T47D (cell line): ENCODE results near the gene C12orf54.
"Not testable (repeated sequence)": the region's sequence is repeated elsewhere in the genome, so short reads cannot be mapped to it uniquely, and the experiment has no call there.

Source experiments
- DNase-seq, 2 experiments: peaks; one replicate each; pipeline versions ENCODE4 v3.0.0 to v3.0.0-alpha.2; 2011 to 2012; ENCODE audit warnings: low read depth in 1 of 2, low spot score in 1 of 2
- JUND ChIP-seq: IDR thresholded peaks from 2 replicates; pipeline ENCODE4 v1.6.1; 2012; ENCODE audit warnings: low read depth
- in situ Hi-C: cut with HindIII; loops from 2 replicates; pipeline ENCODE4 v1.10.0; 2016; ENCODE audit warnings: low sequenced_read_pairs, low pct_unique_long_range_greater_than_20kb

The C12orf54 gene

GRCh38 chr12:48482198-48482597 is at the start of gene C12orf54:
Gene C12orf54, plus strand, starts transcription at chr12:48482498. Its CDS starts 799 bp downstream, at chr12:48483297.
- DNase-seq = no peak
- in situ Hi-C loops = no loop called here
- no peak for TF ChIP-seq JUND

GRCh38 chr12:48434016-48434415 is 48.3 kb upstream of the C12orf54 start:
- DNase-seq, in situ Hi-C loops: not testable (repeated sequence)

- DNase-seq = no peak
- in situ Hi-C loops = no loop called here
- no peak for TF ChIP-seq JUND
Measured at GRCh38 chr12:48441069-48441468, 41.2 kb upstream of the C12orf54 start.

DNA sequence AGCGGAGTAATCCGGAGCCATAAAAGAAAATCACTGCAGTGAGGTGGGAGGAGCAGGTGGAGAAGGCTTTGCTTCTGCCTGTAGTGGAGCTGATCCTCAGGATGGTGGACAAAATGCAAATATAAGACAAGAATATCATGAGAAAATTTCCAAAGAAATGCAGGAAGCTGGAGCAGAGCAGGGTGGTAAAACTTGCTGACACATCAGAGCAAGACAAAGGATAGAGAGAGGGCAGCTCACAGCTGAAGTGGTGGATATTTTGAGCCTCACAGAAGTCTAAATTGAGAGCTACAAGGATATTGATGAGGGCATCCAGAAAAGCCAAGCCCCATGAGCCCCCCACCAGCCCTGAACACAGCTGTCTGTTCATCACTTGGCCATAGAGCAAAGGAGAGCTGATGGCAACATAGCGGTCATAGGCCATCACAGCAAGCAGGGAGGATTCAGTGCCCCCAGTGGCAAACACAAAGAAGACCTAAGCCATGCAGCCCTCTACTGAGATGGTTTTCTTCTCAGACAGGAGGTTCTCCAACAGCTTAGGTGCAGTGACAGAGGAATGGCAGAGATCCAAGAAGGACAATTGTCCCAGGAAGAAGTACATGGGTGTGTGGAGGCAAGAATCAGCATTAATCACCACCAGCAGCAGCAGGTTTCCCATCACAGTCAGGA is 40.0 kb upstream of the C12orf54 start:
- no peak for TF ChIP-seq JUND
- no peak for DNase-seq
- in situ Hi-C loops = no loop called here

DNA sequence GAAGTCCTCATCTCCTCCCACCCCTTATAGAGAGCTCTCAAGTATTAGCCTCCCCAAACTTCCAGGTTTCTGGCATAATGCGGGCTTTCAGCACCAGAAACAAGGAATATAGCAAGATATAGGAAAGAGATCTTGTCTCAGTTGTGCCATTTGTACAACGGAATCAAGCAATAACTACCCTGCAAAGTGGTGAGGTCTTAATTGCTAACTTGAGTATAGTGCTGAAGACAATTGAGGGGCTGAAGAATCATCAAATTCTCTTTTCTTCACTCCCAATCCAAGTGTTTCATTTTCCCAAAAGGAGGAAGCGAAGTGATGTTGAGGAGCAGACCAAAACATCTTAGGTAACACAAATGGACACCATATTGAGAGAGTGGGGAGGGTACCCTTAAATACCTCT is 36.8 kb upstream of the C12orf54 start:
- DNase-seq = no peak
- TF ChIP-seq JUND = no peak
- in situ Hi-C loops = no loop called here

GRCh38 chr12:48446161-48446776 is 36.0 kb upstream of the C12orf54 start:
- TF ChIP-seq JUND = no peak
- DNase-seq = no peak
- in situ Hi-C loops = no loop called here

DNA sequence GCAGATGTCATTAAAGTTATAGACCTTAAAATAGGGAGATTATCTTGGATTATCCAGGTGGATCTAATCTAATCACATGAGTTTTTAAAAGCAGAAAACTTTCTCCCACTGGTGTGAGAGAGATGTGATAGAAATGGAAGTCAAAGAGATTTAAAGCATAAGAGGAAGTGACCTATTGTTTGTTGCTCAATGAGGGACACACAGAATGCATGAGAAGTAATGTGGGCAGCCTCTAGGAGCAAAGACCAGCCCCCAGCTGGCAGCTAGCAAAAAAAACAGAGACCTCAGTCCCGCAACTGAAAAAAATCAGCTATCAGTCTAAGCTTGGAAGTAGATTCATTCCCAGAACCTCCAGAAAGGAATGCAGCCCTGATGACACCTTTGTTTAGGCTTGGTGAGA is 34.5 kb upstream of the C12orf54 start:
- TF ChIP-seq JUND = no peak
- DNase-seq = no peak
- in situ Hi-C loops = no loop called here

DNA sequence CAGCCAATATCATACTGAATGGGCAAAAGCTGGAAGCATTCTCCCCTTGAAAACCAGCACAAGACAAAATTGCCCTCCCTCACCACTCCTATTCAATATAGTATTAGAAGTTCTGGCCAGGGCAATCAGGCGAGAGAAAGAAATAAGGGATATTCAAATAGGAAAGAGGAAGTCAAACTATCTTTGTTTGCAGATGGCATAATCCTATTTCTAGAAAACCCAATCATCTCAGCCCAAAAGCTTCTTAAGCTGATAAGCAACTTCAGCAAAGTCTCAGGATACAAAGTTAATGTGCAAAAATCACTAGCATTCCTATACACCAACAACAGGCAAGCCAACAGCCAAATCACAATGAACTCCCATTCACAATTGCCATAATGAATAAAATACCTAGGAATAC is 30.9 kb upstream of the C12orf54 start:
- no peak for DNase-seq
- TF ChIP-seq JUND = no peak
- in situ Hi-C loops = no loop called here

DNA sequence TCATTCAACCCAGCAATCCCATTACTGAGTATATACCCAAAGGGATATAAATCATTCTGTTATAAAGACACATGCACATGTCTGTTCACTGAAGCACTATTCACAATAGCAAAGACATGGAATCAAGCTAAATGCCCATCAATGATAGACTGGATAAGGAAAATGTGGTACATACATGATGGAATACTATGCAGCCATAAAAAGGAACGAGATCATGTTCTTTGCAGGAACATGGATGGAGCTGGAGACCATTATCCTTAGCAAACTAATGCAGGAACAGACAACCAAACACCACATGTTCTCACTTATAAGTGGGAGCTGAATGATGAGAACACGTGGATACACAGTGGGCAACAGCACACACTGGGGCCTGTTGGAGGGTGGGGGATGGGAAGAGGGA is 29.3 kb upstream of the C12orf54 start:
- in situ Hi-C loops, DNase-seq: not testable (repeated sequence)

- in situ Hi-C loops = no loop called here
- DNase-seq = peak; percentile 42 to 70
- TF ChIP-seq JUND = no peak
Measured at GRCh38 chr12:48454667-48455066, 27.6 kb upstream of the C12orf54 start.

GRCh38 chr12:48455116-48455515 is 27.2 kb upstream of the C12orf54 start:
- no peak for DNase-seq
- no peak for TF ChIP-seq JUND
- in situ Hi-C loops = no loop called here

GRCh38 chr12:48459259-48459658 is 23.0 kb upstream of the C12orf54 start:
- TF ChIP-seq JUND = no peak
- DNase-seq = no peak
- in situ Hi-C loops = no loop called here

DNA sequence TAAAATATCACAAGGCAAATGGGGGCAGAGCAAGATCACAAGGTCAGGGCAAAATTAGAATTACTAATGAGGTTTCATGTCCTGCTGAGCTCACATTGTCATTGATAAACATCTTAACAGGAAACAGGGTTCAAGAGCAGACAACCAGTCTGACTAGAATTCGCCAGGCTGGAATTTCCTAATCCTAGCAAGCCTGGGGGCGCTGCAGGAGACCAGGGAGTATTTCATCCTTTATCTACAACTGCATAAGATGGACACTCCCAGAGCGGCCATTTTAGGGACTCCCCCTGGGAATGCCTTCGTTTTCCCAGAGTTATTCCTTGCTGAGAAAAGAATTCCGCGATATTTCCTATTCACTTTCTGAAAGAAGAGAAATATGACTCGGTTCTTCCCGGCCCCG is 13.3 kb upstream of the C12orf54 start:
- DNase-seq, in situ Hi-C loops: not testable (repeated sequence)

GRCh38 chr12:48472259-48472658 is 10.0 kb upstream of the C12orf54 start, which contains the start of gene ANP32D:
Gene ANP32D, plus strand, starts transcription at chr12:48472559. Its CDS starts 106 bp downstream, at chr12:48472665.
- no peak for TF ChIP-seq JUND
- DNase-seq = no peak
- in situ Hi-C loops = no loop called here
